Right lobe of liver (tissue), 4 donors: ENCODE results near the gene GTF3C2.

ENCODE experiments used
- CTCF ChIP-seq, 4 donors: fragments of 200-600 bp in 3 of 4; fragments of 450-650 bp in 1 of 4; IDR thresholded peaks; one replicate each; pipeline versions ENCODE4 v1.5.1 to v1.8.0; 2016 to 2022; ENCODE audit warnings: antibody characterized with exemption in 4 of 4, mild to moderate bottlenecking in 2 of 4
- POLR2A ChIP-seq: fragments of 450-650 bp; IDR thresholded peaks from one replicate; pipeline ENCODE4 v1.6.1; 2017; ENCODE audit warnings: antibody characterized with exemption, mild to moderate bottlenecking
- donor health status: DM: no; HTN: no; CAD: no.
- donor health status: DM: no; HTN: no; CAD: no.
- donor health status: DM: no; HTN: yes; CAD: no.

- TF ChIP-seq CTCF (IDR thresholded peaks at IDR 0.05) = no peak
- TF ChIP-seq POLR2A = no peak
Observed at GRCh38 chr2:27390822-27391679, 34.5 kb upstream of the GTF3C2 start.
